ENCODE measurements around the gene IGSF22. TPM values are rescaled to one million over a fixed set of nuclear protein-coding genes. Genes with fewer than 3 reads are reported as not detected.

Gene IGSF22
- total RNA-seq, 4 donors from 2014 or later, result 0.13 TPM; not detected in 3

DNA sequence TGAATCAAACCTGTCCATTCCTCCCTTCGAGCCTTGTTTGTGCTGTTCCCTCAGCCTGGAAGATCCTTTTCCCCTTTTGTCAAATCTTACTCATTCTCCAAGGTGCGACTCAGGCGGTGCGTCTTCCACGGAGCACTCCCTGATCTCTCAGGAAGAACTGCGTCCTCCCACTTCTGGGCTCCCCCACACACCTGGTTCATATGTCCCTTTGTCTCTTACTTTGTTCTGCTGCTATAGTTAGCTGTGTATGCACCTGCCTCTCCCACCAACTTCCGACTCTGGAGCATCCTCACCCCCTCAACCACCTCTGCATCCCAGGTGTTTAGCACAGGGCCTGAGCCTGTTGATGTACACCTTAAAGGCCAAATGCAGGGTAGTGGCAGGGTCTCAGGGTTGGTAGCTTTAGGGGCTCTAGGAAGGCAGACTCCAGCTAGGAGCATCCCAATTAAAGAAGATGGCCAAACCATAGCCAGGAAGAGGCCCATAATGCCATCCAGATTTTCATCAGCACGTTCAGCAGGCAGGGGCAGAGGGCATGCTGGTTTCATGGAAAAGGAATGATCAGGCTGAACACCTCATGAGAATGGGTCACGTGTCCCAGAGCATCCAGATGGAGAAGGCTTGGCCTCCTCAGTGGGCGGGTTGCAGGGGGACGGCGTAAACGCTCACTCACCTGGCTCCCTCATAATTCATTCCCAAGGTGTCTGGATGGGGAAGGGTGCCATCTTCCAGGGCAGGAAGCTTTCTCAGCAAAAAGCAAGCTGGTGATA lies 45.5 kb upstream of the IGSF22 start:
- Histone ChIP-seq H3K27me3 (peaks cover 41% of the 10 kb centered on the region), H3K9me3 (no peaks in the 10 kb centered on the region), H3K4me3 (no peak overlapping the region), H3K27ac (no peak overlapping the region), H3K36me3 (no peaks in the 10 kb centered on the region), H3K4me1 (no peaks in the 10 kb centered on the region)
- WGBS, 2 donors (ENCODE audit: low coverage in 1 of 2), result 78 to 80% methylated on average over 6 to 9 of the region's 13 CpGs
- TF ChIP-seq EP300 (IDR thresholded peaks at IDR 0.05) (no peak), CTCF (IDR thresholded peaks at IDR 0.05) (no peak), POLR2AphosphoS5 (IDR thresholded peaks at IDR 0.05) (no peak), POLR2A (IDR thresholded peaks at IDR 0.05) (no peak)
- ATAC-seq, result no peak

GRCh38 chr11:18770479-18771125 lies 44.6 kb upstream of the IGSF22 start:
- 45 to 60% methylated on average over 5 to 8 of the region's 11 CpGs for WGBS, 2 donors (ENCODE audit: low coverage in 1 of 2)

GRCh38 chr11:18769802-18770456 lies 43.9 kb upstream of the IGSF22 start:
- Histone ChIP-seq H3K9me3 (no peaks in the 10 kb centered on the region), H3K27me3 (peaks cover 33% of the 10 kb centered on the region), H3K36me3 (no peaks in the 10 kb centered on the region), H3K4me3 (no peak overlapping the region), H3K4me1 (no peaks in the 10 kb centered on the region), H3K27ac (no peak overlapping the region)
- ATAC-seq, result no peak
- 46 to 49% methylated on average over 5 of the region's 8 CpGs for WGBS, 2 donors (ENCODE audit: low coverage in 1 of 2)
- TF ChIP-seq CTCF (IDR thresholded peaks at IDR 0.05), result no peak
- TF ChIP-seq POLR2A (IDR thresholded peaks at IDR 0.05), result no peak
- no peak for TF ChIP-seq POLR2AphosphoS5 (IDR thresholded peaks at IDR 0.05)
- no peak for TF ChIP-seq EP300 (IDR thresholded peaks at IDR 0.05)

More at GRCh38 chr11:18770479-18771125, 44.6 kb upstream of the IGSF22 start:
- Histone ChIP-seq H3K36me3 (no peaks in the 10 kb centered on the region), H3K9me3 (no peaks in the 10 kb centered on the region), H3K27me3 (peaks cover 35% of the 10 kb centered on the region), H3K27ac (no peak overlapping the region), H3K4me1 (no peaks in the 10 kb centered on the region), H3K4me3 (no peak overlapping the region)
- ATAC-seq, result no peak
- no peak for TF ChIP-seq EP300 (IDR thresholded peaks at IDR 0.05)
- TF ChIP-seq CTCF (IDR thresholded peaks at IDR 0.05), result no peak
- no peak for TF ChIP-seq POLR2A (IDR thresholded peaks at IDR 0.05)
- TF ChIP-seq POLR2AphosphoS5 (IDR thresholded peaks at IDR 0.05), result no peak

GRCh38 chr11:18768978-18769377 lies 43.0 kb upstream of the IGSF22 start:
- WGBS, 2 donors (ENCODE audit: low coverage in 1 of 2), result 33% methylated on average over 1 of the region's 5 CpGs; no CpG with 5 or more reads in 1 of the 2 donors
- no peak overlapping the region for H3K27ac ChIP-seq

More at GRCh38 chr11:18768978-18769377, 43.0 kb upstream of the IGSF22 start:
- Histone ChIP-seq H3K4me1 (no peaks in the 10 kb centered on the region), H3K27me3 (peaks cover 30% of the 10 kb centered on the region), H3K36me3 (no peaks in the 10 kb centered on the region), H3K4me3 (no peak overlapping the region), H3K9me3 (no peaks in the 10 kb centered on the region)
- no peak for ATAC-seq
- TF ChIP-seq POLR2A (IDR thresholded peaks at IDR 0.05) (no peak), CTCF (IDR thresholded peaks at IDR 0.05) (no peak), POLR2AphosphoS5 (IDR thresholded peaks at IDR 0.05) (no peak), EP300 (IDR thresholded peaks at IDR 0.05) (no peak)

Measured in gastroesophageal sphincter (tissue), 4 donors.